SK-N-MC (cell line): Measurements from ENCODE around the gene PDE6A.

Source experiments
- DNase-seq: peaks from one replicate; pipeline ENCODE4 v3.0.0-alpha.2; 2011; ENCODE audit warnings: low read depth, low spot score
- H3K27ac ChIP-seq: fragments of 200-600 bp; sonication (generic); 2 replicates; pipeline ENCODE4 v1.5.1; 2016; ENCODE audit warnings: mixed run types
- H3K36me3 ChIP-seq: fragments of 200-600 bp; sonication (generic); 2 replicates; pipeline ENCODE4 v1.6.1; 2017; ENCODE audit warnings: antibody characterized with exemption, low read length, mixed read lengths; ENCODE audit not compliant: insufficient read depth
- H3K4me3 ChIP-seq: fragments of 200-600 bp; sonication (generic); 2 replicates; pipeline ENCODE4 v1.5.1; 2016
- H3K9ac ChIP-seq: fragments of 200-600 bp; sonication (generic); 2 replicates; pipeline ENCODE4 v1.8.0; 2017; ENCODE audit warnings: mixed run types, mixed read lengths; ENCODE audit not compliant: insufficient read length
- H3K9me3 ChIP-seq: fragments of 200-600 bp; sonication (generic); 2 replicates; pipeline ENCODE4 v1.6.1; 2017; ENCODE audit warnings: low read depth, mild to moderate bottlenecking, antibody characterized with exemption, low read length, moderate library complexity, mixed read lengths
- EZH2 ChIP-seq: fragments of 200-600 bp; sonication (generic); IDR thresholded peaks from one replicate; pipeline ENCODE4 v1.6.1; 2017; ENCODE audit warnings: antibody characterized with exemption
- FOXP2 ChIP-seq: optimal IDR thresholded peaks from 2 replicates; pipeline ENCODE3; 2011; ENCODE audit warnings: mild to moderate bottlenecking, moderate library complexity; ENCODE audit not compliant: insufficient read depth; ENCODE audit errors: extremely low read length, control extremely low read depth
- POLR2AphosphoS5 ChIP-seq: IDR thresholded peaks from 2 replicates; pipeline ENCODE4 v1.6.1; 2012; ENCODE audit warnings: mild to moderate bottlenecking, low read depth, low read length, borderline replicate concordance

Gene PDE6A

GRCh38 chr5:149936044-149936699 is 8.4 kb downstream of the PDE6A start:
- peak; percentile 44 for DNase-seq
- H3K9me3 ChIP-seq = no peaks in the 10 kb centered on the region
- TF ChIP-seq FOXP2 = no peak
- peak; percentile 25; the same call in 1 of the 2 replicates for TF ChIP-seq POLR2AphosphoS5
- no peak for TF ChIP-seq EZH2
- H3K36me3 ChIP-seq = no peaks in the 10 kb centered on the region
- no peak overlapping the region for H3K4me3 ChIP-seq
- peak overlapping the region; percentile 79 for H3K27ac ChIP-seq
- no peak overlapping the region for H3K9ac ChIP-seq

- H3K9ac ChIP-seq = no peak overlapping the region
- H3K36me3 ChIP-seq = no peaks in the 10 kb centered on the region
- TF ChIP-seq POLR2AphosphoS5 = no peak
- no peak overlapping the region for H3K4me3 ChIP-seq
- no peaks in the 10 kb centered on the region for H3K9me3 ChIP-seq
- peak overlapping the region; percentile 77; the same call in 1 of the 2 replicates for H3K27ac ChIP-seq
- no peak for DNase-seq
Measured at GRCh38 chr5:149935431-149935901, 9.1 kb downstream of the PDE6A start.

GRCh38 chr5:149932445-149933350 is 11.9 kb downstream of the PDE6A start:
- Histone ChIP-seq H3K9ac (no peak overlapping the region), H3K36me3 (no peaks in the 10 kb centered on the region), H3K4me3 (no peak overlapping the region), H3K9me3 (no peaks in the 10 kb centered on the region), H3K27ac (no peak overlapping the region)
- DNase-seq = no peak
- TF ChIP-seq FOXP2 (no peak), POLR2AphosphoS5 (no peak), EZH2 (no peak)

- H3K9ac ChIP-seq = no peak overlapping the region
- H3K4me3 ChIP-seq = no peak overlapping the region
- no peak for DNase-seq
- H3K36me3 ChIP-seq = no peaks in the 10 kb centered on the region
- TF ChIP-seq POLR2AphosphoS5 (no peak), EZH2 (no peak), FOXP2 (no peak)
- H3K27ac ChIP-seq = no peak overlapping the region
- no peaks in the 10 kb centered on the region for H3K9me3 ChIP-seq
Measured at GRCh38 chr5:149931992-149932436, 12.6 kb downstream of the PDE6A start.

GRCh38 chr5:149930749-149931574 is 13.6 kb downstream of the PDE6A start:
- TF ChIP-seq FOXP2 (no peak), POLR2AphosphoS5 (no peak), EZH2 (no peak)
- H3K4me3 ChIP-seq = 0 out of 2 replicates have a peak overlapping the region, but pooled peaks have one; percentile 32
- no peak overlapping the region for H3K9ac ChIP-seq
- H3K27ac ChIP-seq = no peak overlapping the region
- DNase-seq = no peak
- H3K9me3 ChIP-seq = no peaks in the 10 kb centered on the region
- H3K36me3 ChIP-seq = no peaks in the 10 kb centered on the region

- H3K4me3 ChIP-seq = no peak overlapping the region
Measured at GRCh38 chr5:149930043-149930748, 14.4 kb downstream of the PDE6A start.

GRCh38 chr5:149924486-149924885 is 20.1 kb downstream of the PDE6A start:
- no peaks in the 10 kb centered on the region for H3K36me3 ChIP-seq
- TF ChIP-seq POLR2AphosphoS5 (no peak), EZH2 (no peak), FOXP2 (no peak)
- H3K9ac ChIP-seq = no peak overlapping the region
- no peak overlapping the region for H3K27ac ChIP-seq
- H3K9me3 ChIP-seq = no peaks in the 10 kb centered on the region
- no peak overlapping the region for H3K4me3 ChIP-seq
- no peak for DNase-seq

More at GRCh38 chr5:149930043-149930748, 14.4 kb downstream of the PDE6A start:
- H3K9me3 ChIP-seq = no peaks in the 10 kb centered on the region
- no peak for DNase-seq
- no peak for TF ChIP-seq EZH2
- TF ChIP-seq FOXP2 = no peak
- TF ChIP-seq POLR2AphosphoS5 = no peak
- H3K36me3 ChIP-seq = no peaks in the 10 kb centered on the region
- H3K27ac ChIP-seq = no peak overlapping the region; the same call in 1 of the 2 replicates
- H3K9ac ChIP-seq = no peak overlapping the region
